PC-3 (cell line): ENCODE measurements around the gene AAR2.

Experiments
- CTCF ChIP-seq: fragments of 300-600 bp; sonication (generic); conservative IDR thresholded peaks from 2 replicates; pipeline ENCODE4 v1.5.1; 2017; ENCODE audit warnings: antibody characterized with exemption, low read depth, mild to moderate bottlenecking, low read length
- EZH2 ChIP-seq: fragments of 300-600 bp; sonication (generic); IDR thresholded peaks from one replicate; pipeline ENCODE4 v1.6.1; 2017; ENCODE audit warnings: antibody characterized with exemption, mild to moderate bottlenecking, low read length; ENCODE audit not compliant: unreplicated experiment

- no peak for TF ChIP-seq CTCF
- TF ChIP-seq EZH2 = no peak
These were observed 20.5 kb upstream of the AAR2 start for GRCh38 chr20:36215778-36216177.
